ENCODE measurements around the gene SORCS1. TPM values are rescaled to one million over a fixed set of nuclear protein-coding genes. Genes with fewer than 3 reads are reported as not detected.

Gene SORCS1
- total and polyA plus RNA-seq, 8 donors, result 0.46 to 2.6 (median 1.6) TPM

- H3K4me3 ChIP-seq, result no peak overlapping the region
- FAIRE-seq (no peak), ATAC-seq (peak in 1 of 4 donors; percentile 27), DNase-seq (no peak)
- H3K4me1 ChIP-seq, result peaks cover 0 to 2% (median 0%) of the 10 kb centered on the region in 3 donors
- no peaks in the 10 kb centered on the region for H3K9me3 ChIP-seq
- no peaks in the 10 kb centered on the region for H3K36me3 ChIP-seq
- intact Hi-C loops (cut with DNase I), result no loop called here
- no peak for TF ChIP-seq CTCF (IDR thresholded peaks at IDR 0.05)
- H3K27me3 ChIP-seq, result no peaks in the 10 kb centered on the region
- WGBS, 2 donors, result 72 to 90% methylated on average over 1 of the region's 1 CpG
- H3K27ac ChIP-seq, result no peak overlapping the region
These were observed 226.0 kb downstream of the SORCS1 start for GRCh38 chr10:106938513-106938912.

GRCh38 chr10:106935978-106936451 is 228.5 kb downstream of the SORCS1 start:
- ATAC-seq, result peak in 2 of 4 donors; percentile 40 to 41
- intact Hi-C loops (cut with DNase I), result no loop called here

GRCh38 chr10:106931853-106932249 is 232.7 kb downstream of the SORCS1 start:
- Histone ChIP-seq H3K27me3 (peaks cover 0 to 4% (median 0%) of the 10 kb centered on the region in 4 donors), H3K27ac (no peak overlapping the region), H3K4me3 (no peak overlapping the region), H3K36me3 (no peaks in the 10 kb centered on the region), H3K9me3 (no peaks in the 10 kb centered on the region), H3K4me1 (no peaks in the 10 kb centered on the region)
- intact Hi-C loops (cut with DNase I), result no loop called here
- ATAC-seq (no peak), DNase-seq (no peak), FAIRE-seq (no peak)
- 11 to 33% methylated on average over 1 of the region's 1 CpG for WGBS, 2 donors
- TF ChIP-seq CTCF (IDR thresholded peaks at IDR 0.05), result no peak

More at GRCh38 chr10:106935978-106936451, 228.5 kb downstream of the SORCS1 start:
- H3K9me3 ChIP-seq, result no peaks in the 10 kb centered on the region
- DNase-seq (no peak), FAIRE-seq (no peak)
- H3K4me3 ChIP-seq, result no peak overlapping the region
- no peak overlapping the region for H3K27ac ChIP-seq
- H3K27me3 ChIP-seq, result no peaks in the 10 kb centered on the region
- H3K36me3 ChIP-seq, result no peaks in the 10 kb centered on the region
- TF ChIP-seq CTCF (IDR thresholded peaks at IDR 0.05), result no peak
- H3K4me1 ChIP-seq, result no peaks in the 10 kb centered on the region

- 19 to 24% methylated on average over 5 of the region's 5 CpGs for whole genome bisulfite sequencing, 2 donors
- no peak for FAIRE-seq
- no peaks in the 10 kb centered on the region for H3K4me1 ChIP-seq
- no peaks in the 10 kb centered on the region for H3K36me3 ChIP-seq
- TF ChIP-seq CTCF (IDR thresholded peaks at IDR 0.05), result no peak
- ATAC-seq, result peak in 2 of 4 donors; percentile 26 to 50
- no peak overlapping the region for H3K4me3 ChIP-seq
- peaks cover 0 to 4% (median 0%) of the 10 kb centered on the region in 4 donors for H3K27me3 ChIP-seq
- DNase-seq, result no peak
- no peaks in the 10 kb centered on the region for H3K9me3 ChIP-seq
- intact Hi-C loops (cut with DNase I), result no loop called here
- no peak overlapping the region for H3K27ac ChIP-seq
These were observed 233.2 kb downstream of the SORCS1 start for GRCh38 chr10:106931159-106931852.

- no peaks in the 10 kb centered on the region for H3K4me1 ChIP-seq
- H3K36me3 ChIP-seq, result no peaks in the 10 kb centered on the region
- intact Hi-C loops (cut with DNase I), result no loop called here
- no peak overlapping the region for H3K4me3 ChIP-seq
- peaks cover 0 to 4% (median 0%) of the 10 kb centered on the region in 4 donors for H3K27me3 ChIP-seq
- TF ChIP-seq CTCF (IDR thresholded peaks at IDR 0.05), result no peak
- FAIRE-seq, result no peak
- H3K27ac ChIP-seq, result no peak overlapping the region
- 33 to 42% methylated on average over 1 of the region's 1 CpG for WGBS, 2 donors
- DNase-seq, result no peak
- H3K9me3 ChIP-seq, result no peaks in the 10 kb centered on the region
- no peak for ATAC-seq
These were observed 233.8 kb downstream of the SORCS1 start for GRCh38 chr10:106930751-106931150.

Measured in pancreas (tissue), 10 donors.